Stimulated activated CD8-positive, alpha-beta memory T cell treated with anti-CD3 and anti-CD28 coated beads, Interleukin-15, amount 100 ng/mL, for 24 hours (primary cell): ENCODE results near the gene GATD1.
A peak's percentile ranks its signal among the peaks of the same experiment; 100 is the strongest.

Experiments used
- DNase-seq: peaks from one replicate; pipeline ENCODE4 v3.0.0-alpha.2; 2020; ENCODE audit warnings: low read depth

GATD1 gene

DNA sequence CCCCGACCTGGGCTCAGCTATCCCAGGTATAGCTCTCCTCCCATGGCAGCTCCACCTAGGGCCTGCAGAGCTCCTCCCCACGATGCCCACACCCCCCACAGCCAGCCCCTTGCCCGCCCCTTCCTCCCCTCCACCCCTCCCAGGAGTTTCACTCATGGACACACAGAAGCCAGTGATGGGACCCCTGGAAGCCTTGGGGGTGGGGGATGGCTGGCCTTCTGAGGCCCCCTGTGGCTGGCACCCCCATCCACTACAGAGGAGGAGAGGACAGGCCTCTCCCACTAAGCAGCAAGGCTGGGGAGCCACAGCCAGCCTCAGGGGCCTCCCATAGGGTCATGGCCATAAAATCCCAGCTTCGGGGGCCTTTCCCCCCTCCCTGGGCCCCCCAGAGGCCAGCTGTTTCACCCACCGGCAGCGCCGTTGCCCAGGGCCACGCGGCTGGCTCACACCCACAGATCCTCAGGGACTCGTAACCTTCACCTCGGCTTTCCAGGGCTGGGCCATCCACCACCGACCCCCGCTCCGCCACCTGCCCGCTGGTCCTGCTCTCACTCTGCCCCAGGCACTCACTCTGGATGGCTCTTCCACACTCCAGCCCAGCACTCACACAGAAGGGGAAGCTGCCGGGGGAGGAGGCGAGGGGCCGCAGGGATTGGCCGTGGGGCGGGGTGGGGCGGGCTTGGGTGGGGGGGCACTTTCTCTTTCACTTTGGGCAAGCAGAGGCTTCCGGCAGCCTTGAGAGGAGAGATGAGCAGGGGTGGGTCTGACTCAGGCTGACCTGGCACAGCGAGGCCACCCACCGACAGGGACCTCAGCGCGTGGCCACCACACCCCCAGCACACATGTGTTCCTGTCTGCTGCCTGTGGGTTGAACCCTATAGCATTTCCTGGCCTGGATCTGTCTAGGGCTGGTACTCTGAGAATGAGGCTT is 18.6 kb upstream of the GATD1 start:
- peak; percentile 46 for DNase-seq

DNA sequence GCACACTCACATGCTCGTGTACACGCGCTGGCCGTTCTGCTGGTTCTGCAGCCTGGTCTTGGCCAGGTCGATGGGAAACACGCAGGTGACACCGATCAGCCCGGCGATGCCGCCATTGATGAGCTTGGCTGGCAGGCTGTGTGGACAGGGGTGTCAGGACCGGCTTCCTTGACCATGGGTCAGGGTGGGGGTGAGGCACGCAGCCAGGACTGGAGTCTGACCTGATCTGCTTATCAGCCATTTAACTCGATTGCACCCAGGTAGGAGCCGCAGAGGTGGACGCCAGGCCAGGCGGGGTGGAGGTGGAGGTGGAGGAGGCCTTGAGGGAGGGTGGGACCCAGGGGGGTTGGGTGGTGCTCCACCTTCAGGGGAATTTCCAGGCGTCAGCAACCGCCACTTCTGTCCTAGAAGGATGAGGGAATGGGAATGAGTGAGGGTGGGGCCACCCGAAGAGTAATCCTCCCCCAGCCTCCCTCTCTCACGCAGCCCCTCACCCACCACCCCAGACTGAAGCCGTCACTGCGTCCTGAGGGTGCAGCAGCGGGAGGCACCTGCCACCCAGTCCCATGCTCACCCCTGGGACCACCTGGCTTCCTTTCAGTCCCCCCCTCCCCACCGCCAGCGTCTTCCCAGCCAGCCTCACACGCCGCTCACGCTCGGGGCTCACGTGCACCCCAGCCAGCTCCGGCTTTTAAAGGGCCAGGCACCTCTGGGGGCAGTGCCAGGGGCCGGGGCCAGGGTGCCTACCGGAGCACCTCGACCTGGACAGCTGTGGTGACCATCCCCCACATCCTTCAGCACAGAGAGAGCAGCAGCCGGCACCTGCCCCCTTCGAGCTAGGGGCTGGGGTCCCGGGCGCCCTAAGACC is 17.7 kb upstream of the GATD1 start:
- DNase-seq = no peak

DNA sequence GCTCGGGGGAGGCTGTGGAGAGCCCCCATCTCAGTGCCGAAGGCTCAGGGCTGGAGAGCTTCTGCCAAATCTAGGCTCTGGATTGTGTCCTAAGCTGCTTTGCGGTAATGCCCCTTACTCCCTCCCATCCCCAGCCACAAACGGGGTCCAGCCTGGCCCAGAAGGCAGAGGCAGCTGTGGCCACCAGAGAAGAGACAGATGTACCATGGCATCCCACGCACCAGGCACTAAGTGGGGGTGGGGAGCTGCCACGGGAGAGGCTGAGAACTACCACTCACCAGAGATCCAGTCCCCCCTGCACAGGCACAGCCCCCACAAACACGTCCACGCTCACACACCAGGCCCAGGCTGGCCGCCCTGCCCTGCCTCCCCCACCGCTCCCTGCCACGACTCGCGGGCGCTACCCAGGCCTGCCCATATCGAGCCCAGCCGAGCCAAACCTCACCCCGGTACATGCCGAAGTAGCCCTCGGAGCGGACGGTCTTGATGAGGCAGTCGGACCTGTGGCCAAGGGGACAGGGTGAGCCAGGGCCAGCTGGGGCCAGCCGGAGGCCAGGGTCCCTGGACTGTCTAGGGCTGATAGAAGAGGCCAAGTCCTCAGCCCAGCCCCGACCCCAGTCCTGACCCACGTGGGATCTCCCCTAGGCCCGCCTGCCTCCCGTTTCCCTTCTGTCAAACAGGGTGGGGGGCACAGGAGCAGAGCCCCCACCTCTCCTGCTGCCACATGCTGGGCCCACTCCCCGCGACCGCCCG is 16.9 kb upstream of the GATD1 start:
- no peak for DNase-seq

DNA sequence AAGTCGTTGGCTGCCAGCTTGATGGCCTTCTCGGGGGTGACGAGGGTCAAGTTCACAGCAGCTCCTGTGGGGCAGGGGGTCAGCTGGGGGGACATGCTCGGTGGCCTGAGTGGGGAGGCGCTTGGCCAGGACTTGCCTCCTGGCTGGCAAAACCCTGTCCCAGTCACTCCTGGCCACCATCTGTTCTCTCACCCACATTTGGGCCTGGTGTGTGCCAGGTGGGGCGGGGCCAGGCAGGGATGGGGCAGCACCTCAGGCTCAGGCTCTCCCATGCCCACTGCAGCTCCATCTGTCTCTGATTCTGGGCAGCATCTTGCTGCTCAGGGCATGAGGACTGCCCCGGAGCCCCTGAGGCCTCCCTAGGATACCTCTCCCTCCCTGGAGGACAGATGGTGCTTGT is 16.3 kb upstream of the GATD1 start:
- no peak for DNase-seq

DNA sequence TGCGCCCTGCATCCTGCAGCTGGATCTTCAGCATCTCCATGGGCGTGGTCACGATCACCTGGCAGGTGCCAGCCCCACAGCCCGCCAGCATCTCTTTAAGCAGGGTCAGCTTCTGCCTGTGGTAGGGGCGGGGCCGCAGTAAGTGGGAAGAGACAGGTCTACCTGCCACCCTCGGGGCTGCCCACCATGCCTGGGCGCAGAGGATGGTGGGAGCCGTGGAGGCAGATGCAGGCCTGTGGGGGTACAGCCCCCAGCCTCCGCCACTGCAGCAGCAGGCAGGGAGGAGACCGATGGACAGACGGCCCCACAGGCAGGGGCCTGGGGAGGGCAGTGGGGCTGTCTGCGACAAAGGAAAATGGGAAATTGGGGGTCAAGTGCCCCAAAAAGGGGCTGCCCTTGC is 15.6 kb upstream of the GATD1 start:
- DNase-seq = no peak

DNA sequence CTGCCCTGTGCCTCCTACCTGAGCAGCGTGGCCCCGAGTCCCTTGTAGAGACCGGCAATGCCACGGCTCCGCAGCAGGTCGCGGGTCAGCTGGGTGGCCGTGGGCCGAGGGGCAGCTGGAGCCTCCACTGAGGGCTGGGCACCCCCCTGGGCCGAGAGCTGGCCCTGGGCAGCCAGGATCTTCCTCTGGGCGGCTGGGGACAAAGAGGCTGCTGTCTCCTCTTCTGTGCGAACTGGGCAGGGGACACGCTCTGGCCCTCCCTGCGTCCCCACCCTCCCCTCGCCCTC is 15.2 kb upstream of the GATD1 start:
- no peak for DNase-seq

DNA sequence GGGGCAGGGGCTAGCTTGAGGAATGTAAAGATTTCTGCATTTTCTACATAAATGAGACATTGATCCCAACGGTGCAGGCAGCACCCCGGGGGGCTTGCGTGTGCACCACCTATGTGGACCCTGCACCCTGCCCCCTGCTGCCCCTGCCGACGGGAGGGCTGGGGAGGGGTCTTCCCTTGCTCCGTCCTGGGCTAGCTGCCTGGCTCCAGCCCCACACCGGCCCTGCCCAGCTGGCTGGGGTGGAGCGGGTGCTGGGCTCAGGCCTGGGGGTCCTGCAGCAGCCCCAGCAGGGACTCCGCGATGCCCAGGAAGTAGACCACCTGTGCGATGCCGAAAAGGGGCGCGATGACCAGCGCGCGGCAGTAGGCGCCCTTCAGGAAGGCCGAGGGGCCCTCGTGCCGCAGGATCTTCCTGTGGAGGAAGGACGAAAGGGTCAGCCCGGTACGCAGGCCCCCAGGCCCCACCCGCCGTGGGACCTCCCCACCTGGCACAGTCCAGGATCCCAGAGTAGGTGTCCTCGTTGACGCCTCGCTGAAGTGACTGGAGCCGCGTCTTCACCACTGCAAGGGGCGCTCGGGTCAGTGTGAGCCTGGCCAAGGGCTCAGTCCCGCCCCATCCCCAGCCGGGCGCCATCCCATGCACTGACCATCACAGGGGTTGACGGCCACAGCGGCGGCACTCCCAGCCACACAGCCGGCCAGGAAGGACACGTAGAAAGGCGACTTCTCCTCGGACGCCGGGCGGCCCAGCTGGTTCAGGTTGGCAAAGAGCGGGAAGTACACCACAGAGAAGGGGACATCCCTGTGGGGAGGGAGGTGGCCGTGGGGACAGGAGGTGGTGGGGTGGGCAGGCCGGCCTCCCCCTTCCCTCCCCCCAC is 14.6 kb upstream of the GATD1 start:
- no peak for DNase-seq

DNA sequence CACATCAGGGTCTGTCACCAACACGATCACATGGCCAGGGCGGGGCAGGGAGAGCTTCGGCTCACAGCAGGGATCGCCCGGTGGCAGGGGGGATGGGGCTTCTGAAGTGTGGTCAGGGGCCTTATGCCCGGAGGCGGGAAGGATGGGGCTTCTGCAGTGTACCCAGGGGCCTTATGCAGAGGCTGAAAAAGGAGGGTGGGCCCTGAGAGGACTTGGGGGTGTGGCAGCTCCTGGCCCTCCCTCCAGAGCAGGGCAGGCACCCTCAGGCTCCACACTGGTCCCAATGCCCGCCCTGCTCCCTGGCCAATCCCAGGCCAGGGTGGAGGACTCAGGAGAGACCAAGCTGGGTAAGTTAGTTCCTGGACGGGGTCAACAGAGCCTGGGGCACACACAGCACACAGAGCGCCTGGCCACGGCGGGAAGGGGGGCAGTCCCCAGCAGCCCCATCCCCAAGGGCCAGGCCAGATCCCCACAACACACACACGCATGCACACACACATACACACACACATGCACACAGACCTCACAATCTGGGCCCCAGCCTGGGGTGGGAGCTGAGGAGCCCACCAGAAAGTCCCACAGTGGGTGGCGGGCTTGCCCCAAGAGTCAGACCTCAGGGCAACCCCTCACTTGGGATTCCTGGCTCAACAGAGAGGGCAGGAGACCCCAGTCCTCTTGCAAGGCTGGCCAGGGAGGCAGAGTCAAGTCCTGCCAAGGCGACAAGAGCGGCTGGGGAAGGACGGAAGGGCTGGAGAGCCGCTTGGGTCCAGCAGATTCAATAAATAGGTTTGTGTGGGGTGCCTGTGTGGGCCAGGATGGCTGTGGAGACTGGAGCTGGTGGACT is 13.7 kb upstream of the GATD1 start:
- no peak for DNase-seq

DNA sequence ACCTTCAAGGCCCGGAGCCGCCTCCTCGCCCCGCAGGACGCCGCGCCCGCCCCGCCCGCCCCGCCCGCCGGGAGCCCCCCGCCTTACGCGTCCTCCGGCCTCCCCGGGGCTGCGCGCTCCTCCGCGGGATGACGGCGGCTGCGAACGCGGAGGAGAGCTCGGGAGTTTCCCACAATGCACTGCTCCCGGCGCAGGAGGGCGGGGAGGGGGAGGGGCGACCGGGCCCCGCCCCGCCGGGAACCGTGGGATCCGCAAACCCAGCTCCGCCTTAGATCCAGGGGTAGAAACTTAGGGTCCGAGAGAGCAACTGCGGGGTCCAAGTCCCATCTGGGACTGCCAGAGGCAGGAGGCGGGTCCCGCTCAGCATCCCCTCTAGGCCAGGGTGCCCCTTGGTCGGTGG is 12.7 kb upstream of the GATD1 start, which contains the start of gene CEND1:
CEND1 (minus strand) TSS at position 148 of the 400 bp plus-strand sequence. CDS start 1,514 bp downstream, outside the sequence.
- DNase-seq = peak; percentile 31

DNA sequence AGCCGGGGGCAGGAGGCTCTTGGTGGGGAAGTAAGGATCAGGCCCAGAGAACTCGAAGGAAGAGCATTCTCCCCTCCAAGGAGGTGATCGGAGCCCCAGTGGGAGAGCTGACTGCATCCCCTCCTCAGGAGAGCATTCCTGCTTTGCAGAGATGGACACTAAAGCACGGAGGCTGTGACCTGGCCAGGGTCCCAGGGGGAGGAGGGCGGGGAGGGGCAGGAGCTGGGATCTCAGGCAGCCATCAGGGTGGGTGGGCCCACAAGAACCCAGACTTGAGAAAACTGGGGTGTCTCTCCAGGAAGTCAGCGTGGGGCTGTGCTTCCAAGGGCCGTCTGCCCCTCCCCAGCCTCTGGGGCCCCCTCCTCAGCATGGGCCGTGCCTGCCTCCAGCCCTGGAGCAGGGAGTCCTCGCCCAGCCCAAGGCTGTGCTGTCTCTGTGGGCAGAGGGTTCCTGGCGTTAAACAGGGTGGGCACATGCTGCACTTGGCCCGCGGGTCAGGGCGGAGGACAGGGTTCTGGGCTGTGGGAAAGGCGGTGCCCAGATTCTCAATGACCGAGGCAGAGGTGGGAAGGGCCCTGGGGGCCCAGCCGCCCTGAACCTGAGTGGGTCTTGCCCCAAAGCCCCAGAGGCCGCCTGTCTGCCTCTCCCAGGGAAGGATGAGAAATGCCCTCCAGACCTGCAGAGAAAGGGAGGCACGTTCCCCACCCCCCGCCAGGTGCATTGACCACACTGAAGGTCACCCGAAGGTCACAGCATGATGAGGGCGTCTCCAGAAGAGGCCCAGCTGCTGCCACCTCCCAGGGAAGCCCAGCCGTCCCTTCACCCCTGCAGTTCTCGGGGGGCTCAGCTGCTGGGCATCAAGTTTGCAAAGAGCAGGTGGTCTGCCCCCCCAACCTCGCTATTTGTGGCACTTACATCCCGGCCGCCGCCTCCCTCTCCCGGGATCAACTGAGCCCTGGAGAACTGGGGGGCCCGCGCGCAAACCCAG is 12.0 kb upstream of the GATD1 start:
- no peak for DNase-seq

DNA sequence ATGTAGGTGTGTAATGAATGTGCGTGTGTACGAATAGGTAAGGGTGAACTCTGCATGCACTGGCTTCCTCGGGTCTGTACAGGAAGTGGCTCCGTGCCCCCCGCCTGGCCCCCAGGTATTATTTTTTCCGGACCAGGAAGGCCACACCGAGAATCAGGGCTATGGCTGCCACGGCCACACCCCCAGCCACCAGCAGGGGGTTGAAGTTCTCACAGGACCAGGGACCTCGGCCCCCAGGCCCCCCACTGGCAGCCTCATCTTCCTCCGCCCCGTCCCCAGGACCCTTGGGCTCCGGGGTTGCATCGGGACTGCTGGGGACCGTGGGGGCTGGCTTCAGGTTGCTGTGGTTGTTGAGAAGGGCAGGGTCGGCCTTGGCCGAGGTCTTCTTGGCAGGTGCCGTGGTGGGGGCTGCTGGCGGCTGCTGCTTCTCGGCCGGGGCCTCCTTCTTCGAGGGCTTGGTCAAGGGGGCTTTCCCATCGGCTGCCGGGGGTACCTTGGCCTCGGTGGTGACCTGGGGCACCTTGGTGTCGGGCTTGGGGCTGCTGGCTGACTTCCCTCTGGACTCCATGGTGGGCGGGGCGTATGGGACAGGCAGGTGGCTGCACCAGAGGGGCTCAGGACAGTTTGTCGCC is 10.8 kb upstream of the GATD1 start:
- no peak for DNase-seq

DNA sequence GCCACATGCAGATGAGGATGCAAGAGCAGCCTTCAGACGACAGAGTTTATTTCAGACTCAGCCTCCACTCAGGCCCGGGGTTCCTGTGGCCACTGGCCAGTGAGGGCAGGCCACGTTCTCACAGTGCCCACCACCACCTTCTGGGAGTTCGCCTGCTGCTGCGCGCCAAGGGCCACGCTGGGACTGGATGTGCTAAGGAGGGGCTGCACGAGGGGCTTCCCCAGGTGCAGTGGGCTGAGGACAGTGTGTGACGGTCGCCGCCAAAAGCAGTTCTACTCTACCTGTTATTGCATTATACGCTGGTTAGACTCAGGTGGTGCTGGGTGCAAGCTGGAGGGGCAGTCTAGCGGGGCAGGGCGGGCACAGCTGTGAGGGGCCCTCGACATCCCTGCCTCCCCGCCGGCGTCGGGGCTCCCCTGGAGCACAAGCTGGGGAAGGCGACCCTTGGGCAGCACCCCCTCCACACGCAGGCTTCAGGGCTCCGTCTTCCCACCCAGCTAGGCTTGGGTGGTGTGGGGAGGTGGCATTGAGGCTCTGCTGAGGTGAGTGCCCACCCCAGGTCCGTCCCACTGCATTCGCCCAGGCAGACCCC is 9.9 kb upstream of the GATD1 start:
- no peak for DNase-seq

DNA sequence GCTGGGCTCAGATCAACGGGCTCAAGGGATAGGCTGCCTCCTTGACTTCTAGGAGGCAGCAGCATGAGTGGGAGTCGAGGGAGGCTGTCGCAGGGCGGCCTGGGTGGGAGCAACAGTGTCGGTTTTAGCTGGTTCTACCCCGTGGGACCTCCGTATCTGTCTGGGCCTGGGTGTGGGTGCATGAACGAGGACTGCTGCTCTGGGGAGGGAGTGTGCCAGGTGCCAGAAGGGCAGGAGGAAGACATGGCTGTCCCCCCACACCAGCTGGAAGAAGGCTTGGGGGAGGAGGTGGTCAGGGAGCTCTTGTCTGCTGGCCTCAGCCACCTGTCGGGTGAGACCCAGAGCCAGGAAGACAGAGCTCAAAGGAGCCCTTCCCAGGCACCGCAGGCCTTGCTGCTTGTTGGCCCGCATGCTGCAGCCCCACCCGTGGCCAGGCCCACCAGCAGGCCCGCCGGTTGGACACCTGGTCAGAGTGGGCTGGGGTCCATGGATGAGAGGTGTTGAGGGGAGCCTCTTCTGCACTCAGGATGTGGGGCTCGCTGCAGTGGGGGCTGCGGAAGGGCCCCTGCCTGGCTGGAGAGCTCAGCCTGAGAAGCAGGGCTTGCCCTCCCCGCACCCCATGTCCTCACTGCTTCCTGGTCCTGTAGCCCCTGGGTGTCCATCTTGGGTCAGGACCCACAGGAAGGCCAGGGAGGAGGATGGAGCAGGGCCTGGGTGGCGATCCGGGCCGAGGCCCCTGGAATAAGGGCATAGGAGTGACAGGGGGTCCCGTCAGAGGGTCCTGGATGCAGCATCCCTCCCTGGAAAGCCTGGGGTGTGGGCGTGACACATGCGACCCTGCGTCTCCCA is 9.2 kb upstream of the GATD1 start:
- no peak for DNase-seq

DNA sequence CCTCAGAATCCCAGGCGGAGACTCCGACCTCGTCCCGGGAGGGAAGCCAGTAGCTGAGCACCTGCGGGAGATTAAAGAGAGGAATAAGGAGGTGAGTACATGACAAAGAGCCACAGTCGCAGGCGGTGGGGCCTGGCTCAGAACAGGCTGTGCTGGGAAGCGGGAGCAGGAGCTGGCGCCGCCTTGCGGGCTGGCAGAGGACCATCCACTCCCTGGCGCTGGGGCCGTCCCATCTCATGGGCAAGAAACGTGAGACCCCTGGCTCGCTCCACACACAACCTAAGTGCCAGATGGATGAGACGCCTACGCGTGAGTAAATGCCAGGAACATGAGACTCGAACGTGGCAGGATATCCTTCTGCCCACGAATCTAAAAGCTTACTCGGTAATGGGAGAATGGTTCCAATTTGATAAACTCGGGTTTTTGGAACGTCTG is 6.3 kb upstream of the GATD1 start:
- no peak for DNase-seq

DNA sequence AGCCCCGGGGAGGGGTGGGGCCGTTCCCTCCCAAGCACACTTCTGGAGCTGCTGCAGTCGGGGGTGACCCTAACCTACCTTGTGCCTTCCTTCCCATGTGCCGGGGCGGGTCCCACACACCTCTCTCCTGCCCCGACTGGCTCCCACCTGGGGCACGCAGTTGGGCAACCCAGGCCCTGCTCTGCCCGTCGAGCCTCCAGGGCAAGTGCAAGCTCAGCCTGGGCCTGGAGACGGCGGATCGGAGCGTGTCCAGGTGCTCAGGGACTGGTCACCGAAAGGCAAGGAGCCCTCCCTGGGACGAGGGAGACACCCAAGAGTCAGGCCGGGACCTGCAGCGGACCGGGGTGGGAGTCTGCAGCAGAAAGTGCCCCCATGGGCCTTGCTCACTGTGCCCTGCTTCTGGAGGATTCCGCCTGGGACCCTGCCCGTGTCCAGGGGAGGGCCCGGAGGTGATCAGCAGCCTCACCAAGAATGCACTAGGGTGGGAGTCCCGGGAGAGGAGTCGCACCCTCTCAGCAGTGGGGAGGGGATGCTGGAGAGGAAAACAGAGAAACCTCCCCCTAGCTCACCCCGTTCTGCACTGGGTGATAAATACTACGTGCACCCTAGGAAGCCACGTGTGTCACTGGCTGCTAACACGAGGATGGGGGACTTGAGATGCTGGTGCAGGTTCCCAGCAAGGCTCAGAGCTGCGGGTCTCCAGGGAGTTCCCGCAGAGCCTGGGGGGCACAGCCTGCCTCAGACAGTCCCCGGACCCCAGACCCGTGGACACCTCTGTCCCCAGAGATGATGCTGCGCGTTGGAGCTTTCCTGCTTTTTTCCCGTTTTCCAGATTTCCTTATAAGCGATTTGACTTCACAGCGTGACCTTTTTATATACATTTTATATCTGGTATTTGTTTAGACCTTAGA is 5.2 kb upstream of the GATD1 start:
- DNase-seq = no peak

DNA sequence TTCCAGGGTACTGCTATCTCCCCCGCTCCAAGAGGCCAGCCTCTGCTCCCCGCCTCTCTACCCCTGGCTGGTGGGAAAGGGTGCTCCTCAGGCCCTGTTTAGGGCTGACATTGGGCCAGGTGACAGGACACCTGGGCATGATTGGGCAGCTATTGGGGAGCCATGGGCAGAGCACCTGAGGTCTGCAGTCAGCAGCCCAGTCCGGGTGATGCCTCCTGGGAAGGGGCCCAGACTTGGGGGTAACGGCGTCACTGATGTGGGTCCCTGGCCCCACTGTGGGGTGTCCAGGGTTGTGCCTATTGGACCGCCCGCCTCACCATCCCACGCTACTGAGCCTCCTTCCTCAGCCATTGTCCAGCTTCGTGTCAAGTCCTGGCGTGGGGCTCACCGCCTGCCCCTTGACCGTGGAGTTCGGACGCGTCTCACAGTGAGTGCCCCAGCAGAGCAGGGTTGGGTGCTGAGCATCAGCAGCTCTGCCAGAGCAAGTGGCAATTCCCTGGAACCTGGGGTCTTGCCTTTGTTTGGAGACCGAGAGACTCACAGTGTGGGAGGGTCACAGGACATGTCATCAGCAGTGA is 2.8 kb upstream of the GATD1 start:
- no peak for DNase-seq
